Spleen (tissue), 7 donors: ENCODE measurements around the gene NPRL2.

Experiments used
- CTCF ChIP-seq, 11 experiments: fragments of 200-600 bp in 7 of 11; fragments of 450-650 bp in 4 of 11; sonication (generic) in 4 of 11; IDR thresholded peaks in 8 of 11; conservative IDR thresholded peaks in 3 of 11; 1 replicate in 7 of 11; 2 replicates in 4 of 11; pipeline versions ENCODE4 v1.4.0 to v1.8.0; 2016 to 2021; ENCODE audit warnings: antibody characterized with exemption in 11 of 11, inconsistent platforms in 4 of 11, mild to moderate bottlenecking in 1 of 11
- POLR2A ChIP-seq, 3 donors: fragments of 450-650 bp; IDR thresholded peaks; one replicate each; pipeline ENCODE4 v1.5.1; 2017; ENCODE audit warnings: antibody characterized with exemption in 3 of 3, mild to moderate bottlenecking in 1 of 3
- donor health status: DM: no; HTN: no; CAD: no; lungs with moderate emphysema.
- donor health status: DM: no; HTN: no; CAD: no.
- donor health status: DM: no; HTN: no; CAD: no.

GRCh38 chr3:50304601-50305000, 46.0 kb downstream of the NPRL2 start:
- TF ChIP-seq CTCF (IDR thresholded peaks at IDR 0.05 in 8 of 11, conservative IDR thresholded peaks at IDR 0.05 in 3 of 11) (no peak), POLR2A (IDR thresholded peaks at IDR 0.05) (no peak)
